ENCODE results near the gene DNA2.

- TF ChIP-seq POLR2A (IDR thresholded peaks at IDR 0.05) = no peak
- no peak for TF ChIP-seq CTCF (IDR thresholded peaks at IDR 0.05)
Observed at GRCh38 chr10:68470300-68470699, 1.5 kb downstream of the DNA2 start.

All from heart left ventricle (tissue), 13 donors.